Parathyroid adenoma (tissue), 2 donors: Measurements from ENCODE around the gene OXCT2.

Experiments used
- H2AFZ ChIP-seq: fragments of 300-600 bp; sonication (generic); one replicate; pipeline ENCODE4 v1.7.0; 2017; ENCODE audit warnings: antibody characterized with exemption, mild to moderate bottlenecking
- H3K27ac ChIP-seq: fragments of 300-600 bp; sonication (generic); one replicate; pipeline ENCODE4 v1.7.0; 2017
- H3K27me3 ChIP-seq: fragments of 300-600 bp; sonication (generic); one replicate; pipeline ENCODE4 v1.7.0; 2017; ENCODE audit warnings: low read length; ENCODE audit not compliant: control insufficient read depth, insufficient read depth
- H3K36me3 ChIP-seq: fragments of 300-600 bp; sonication (generic); one replicate; pipeline ENCODE4 v1.7.0; 2017; ENCODE audit warnings: low read length; ENCODE audit not compliant: control insufficient read depth, insufficient read depth
- H3K4me1 ChIP-seq: fragments of 300-600 bp; sonication (generic); one replicate; pipeline ENCODE4 v1.7.0; 2017; ENCODE audit warnings: control low read depth
- H3K4me2 ChIP-seq: fragments of 300-600 bp; sonication (generic); one replicate; pipeline ENCODE4 v1.7.0; 2017; ENCODE audit warnings: low read length
- H3K4me3 ChIP-seq: fragments of 300-600 bp; sonication (generic); one replicate; pipeline ENCODE4 v1.7.0; 2017; ENCODE audit warnings: low read depth, low read length
- H3K79me2 ChIP-seq: fragments of 300-600 bp; sonication (generic); one replicate; pipeline ENCODE4 v1.7.0; 2017; ENCODE audit warnings: control low read depth
- H3K9ac ChIP-seq: fragments of 300-600 bp; sonication (generic); one replicate; pipeline ENCODE4 v1.7.0; 2017; ENCODE audit warnings: mild to moderate bottlenecking
- H3K9me3 ChIP-seq: fragments of 300-600 bp; sonication (generic); one replicate; pipeline ENCODE4 v1.7.0; 2017; ENCODE audit warnings: low read length; ENCODE audit not compliant: control insufficient read depth
- TF ChIP-seq, protein P1 (sequence below): fragments of 300-600 bp; sonication (generic); IDR thresholded peaks from one replicate; pipeline ENCODE4 v1.7.0; 2017; ENCODE audit warnings: antibody characterized with exemption, mild to moderate bottlenecking
- donor health status: primary hyperparathyroidism.

OXCT2 gene

DNA sequence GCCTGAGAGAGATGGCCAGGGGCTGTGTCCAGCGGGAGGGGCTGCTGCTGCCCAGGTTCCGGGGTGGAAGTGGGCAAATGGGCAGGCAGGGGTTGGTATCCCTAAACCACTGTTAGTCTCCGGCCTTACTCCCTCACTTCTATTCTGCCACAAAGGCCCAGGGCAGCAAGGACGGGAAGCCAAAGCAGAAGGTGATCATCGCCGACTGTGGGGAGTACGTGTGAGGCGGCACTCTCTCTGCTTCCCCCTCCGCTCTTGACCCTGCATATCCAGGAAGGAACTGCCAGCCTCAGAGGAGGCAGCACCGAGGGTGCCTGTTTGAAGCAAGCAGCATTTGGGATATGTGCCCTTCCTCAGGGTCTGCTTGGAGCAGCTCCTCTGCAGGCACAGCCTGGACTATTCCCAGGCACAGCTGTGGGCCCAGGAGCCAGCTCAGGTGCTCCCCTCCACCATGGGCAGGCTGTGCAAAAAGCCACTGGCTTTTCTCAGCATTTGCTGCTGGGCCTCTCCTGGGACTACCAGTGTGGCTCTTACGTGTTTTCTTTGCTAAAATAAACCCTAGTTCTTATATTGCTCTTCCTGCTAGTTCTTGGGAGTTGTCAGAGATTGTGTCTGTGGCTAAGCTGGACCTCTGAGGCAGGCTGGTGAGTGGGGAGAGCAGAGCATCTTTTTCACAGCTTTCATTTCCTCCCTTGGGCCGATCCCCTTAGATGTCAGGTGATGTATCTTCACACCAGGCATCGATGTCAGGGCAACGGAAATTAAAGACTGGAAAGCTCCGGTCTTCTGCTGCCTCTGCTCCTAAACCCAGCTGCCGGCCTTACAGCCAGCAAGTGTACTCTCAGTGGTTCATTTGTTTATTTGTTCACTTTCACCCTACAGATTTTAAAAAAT is 17.8 kb downstream of the OXCT2 start:
- Histone ChIP-seq H3K27ac (no peak overlapping the region), H3K27me3 (no peaks in the 10 kb centered on the region), H3K79me2 (no peaks in the 10 kb centered on the region), H2AFZ (no peak overlapping the region), H3K9ac (no peak overlapping the region), H3K4me1 (no peaks in the 10 kb centered on the region), H3K9me3 (no peaks in the 10 kb centered on the region), H3K36me3 (no peaks in the 10 kb centered on the region), H3K4me3 (no peak overlapping the region), H3K4me2 (no peak overlapping the region)
- TF ChIP-seq, protein P1, sequence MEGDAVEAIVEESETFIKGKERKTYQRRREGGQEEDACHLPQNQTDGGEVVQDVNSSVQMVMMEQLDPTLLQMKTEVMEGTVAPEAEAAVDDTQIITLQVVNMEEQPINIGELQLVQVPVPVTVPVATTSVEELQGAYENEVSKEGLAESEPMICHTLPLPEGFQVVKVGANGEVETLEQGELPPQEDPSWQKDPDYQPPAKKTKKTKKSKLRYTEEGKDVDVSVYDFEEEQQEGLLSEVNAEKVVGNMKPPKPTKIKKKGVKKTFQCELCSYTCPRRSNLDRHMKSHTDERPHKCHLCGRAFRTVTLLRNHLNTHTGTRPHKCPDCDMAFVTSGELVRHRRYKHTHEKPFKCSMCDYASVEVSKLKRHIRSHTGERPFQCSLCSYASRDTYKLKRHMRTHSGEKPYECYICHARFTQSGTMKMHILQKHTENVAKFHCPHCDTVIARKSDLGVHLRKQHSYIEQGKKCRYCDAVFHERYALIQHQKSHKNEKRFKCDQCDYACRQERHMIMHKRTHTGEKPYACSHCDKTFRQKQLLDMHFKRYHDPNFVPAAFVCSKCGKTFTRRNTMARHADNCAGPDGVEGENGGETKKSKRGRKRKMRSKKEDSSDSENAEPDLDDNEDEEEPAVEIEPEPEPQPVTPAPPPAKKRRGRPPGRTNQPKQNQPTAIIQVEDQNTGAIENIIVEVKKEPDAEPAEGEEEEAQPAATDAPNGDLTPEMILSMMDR: no peak

DNA sequence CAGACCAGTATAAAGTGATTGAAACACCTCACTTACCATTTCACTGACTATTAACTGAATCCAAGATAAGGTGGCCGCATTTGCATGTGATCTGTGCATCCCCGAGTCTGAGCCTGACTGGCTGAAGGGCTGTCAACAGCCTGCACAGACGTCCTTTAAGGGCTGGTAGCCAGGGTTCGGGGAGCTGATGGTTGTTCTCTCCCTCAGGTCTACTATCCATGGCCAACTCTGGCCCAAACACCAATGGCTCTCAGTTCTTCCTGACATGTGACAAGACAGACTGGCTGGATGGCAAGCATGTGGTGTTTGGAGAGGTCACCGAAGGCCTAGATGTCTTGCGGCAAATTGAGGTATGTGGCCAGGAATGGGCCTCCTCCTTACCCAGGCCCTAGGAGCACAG is 18.4 kb downstream of the OXCT2 start:
- Histone ChIP-seq H3K4me1 (no peaks in the 10 kb centered on the region), H3K36me3 (no peaks in the 10 kb centered on the region)

DNA sequence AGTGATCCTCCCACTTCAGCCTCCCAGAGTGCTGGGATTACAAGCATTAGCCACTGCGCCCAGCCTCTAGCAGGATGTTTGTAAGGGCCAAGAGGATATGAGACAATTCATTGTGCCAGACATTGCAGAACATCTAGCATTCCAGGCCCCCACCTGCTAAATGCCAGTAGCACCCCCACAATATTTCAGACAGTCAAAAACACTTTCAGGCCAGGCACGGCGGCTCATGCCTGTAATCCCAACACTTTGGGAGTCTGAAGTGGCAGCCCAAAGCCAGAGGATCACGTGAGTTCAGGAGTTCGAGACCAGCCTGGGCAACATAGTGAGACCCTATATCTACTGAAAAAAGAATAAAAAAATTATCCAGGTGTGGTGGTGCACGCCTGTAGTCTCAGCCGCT is 19.6 kb downstream of the OXCT2 start:
- Histone ChIP-seq H3K27me3 (no peaks in the 10 kb centered on the region), H3K27ac (no peak overlapping the region), H2AFZ (no peak overlapping the region), H3K36me3 (no peaks in the 10 kb centered on the region), H3K9ac (no peak overlapping the region), H3K4me3 (no peak overlapping the region), H3K4me1 (no peaks in the 10 kb centered on the region), H3K9me3 (no peaks in the 10 kb centered on the region), H3K79me2 (no peaks in the 10 kb centered on the region), H3K4me2 (no peak overlapping the region)
- TF ChIP-seq, protein P1: no peak

More for the DNA sequence above, 18.4 kb downstream of the OXCT2 start:
- H3K4me3 ChIP-seq: no peak overlapping the region
- no peaks in the 10 kb centered on the region for H3K79me2 ChIP-seq
- H3K9me3 ChIP-seq: no peaks in the 10 kb centered on the region
- H2AFZ ChIP-seq: no peak overlapping the region
- TF ChIP-seq, protein P1: no peak
- no peak overlapping the region for H3K4me2 ChIP-seq
- H3K9ac ChIP-seq: no peak overlapping the region
- H3K27me3 ChIP-seq: no peaks in the 10 kb centered on the region
- H3K27ac ChIP-seq: no peak overlapping the region

DNA sequence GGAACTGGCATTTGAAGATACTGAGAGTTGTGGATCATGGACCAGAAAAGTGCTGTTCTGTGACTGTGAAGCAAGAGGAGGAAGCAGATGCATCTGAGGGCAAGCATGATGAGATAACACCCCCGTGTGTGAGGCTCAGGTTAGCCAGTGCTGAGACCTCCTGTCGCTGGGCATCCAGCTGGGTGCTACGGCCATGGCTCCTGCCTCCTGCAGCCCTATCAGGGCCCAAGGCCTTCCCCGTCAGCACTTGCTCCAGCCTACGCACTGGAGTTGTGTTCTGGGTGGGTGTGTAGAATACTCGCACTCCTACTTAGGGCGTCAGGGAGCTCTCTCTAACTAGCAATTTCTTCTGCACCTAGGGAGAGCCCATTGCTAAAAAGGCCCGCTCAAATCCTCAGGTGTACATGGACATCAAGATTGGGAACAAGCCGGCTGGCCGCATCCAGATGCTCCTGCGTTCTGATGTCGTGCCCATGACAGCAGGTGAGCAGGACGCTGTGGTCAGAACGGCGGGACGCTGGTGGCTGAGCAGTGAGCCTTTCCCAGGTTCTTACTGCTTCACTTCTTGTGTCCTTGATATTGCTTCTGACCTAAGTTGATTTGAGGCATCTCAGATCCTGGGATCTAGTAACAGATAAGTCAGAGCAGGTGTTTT is 26.0 kb downstream of the OXCT2 start:
- Histone ChIP-seq H3K79me2 (no peaks in the 10 kb centered on the region), H3K36me3 (no peaks in the 10 kb centered on the region), H2AFZ (no peak overlapping the region), H3K4me2 (no peak overlapping the region), H3K4me1 (no peaks in the 10 kb centered on the region), H3K4me3 (no peak overlapping the region), H3K9me3 (no peaks in the 10 kb centered on the region), H3K27ac (no peak overlapping the region), H3K9ac (no peak overlapping the region), H3K27me3 (no peaks in the 10 kb centered on the region)
- TF ChIP-seq, protein P1: no peak
